HS-5 (cell line): Measurements from ENCODE around the gene SEC22A.

Experiments used
- DNase-seq: peaks from one replicate; pipeline ENCODE4 v3.0.0-alpha.2; 2012; ENCODE audit warnings: low read depth

The SEC22A gene

DNA sequence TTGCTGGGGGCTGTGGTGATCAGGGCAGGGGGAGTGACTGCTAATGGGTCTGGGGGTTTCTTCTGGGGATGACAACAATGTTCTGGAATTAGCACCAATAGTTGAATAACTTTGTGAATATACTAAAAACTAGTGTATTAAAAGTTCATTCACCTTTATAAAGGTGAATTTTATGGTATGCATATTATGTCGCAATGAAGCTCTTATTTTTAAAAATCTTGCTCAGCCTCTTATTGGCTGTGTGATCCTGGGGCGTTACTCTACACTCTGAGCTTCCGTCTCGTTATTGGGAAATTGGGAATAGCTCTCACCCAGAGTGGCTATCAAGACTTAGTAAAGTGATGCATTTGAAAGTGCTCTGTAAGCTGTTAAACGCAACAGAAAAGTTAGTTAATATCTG is 105.3 kb downstream of the SEC22A start:
- DNase-seq, result no peak

DNA sequence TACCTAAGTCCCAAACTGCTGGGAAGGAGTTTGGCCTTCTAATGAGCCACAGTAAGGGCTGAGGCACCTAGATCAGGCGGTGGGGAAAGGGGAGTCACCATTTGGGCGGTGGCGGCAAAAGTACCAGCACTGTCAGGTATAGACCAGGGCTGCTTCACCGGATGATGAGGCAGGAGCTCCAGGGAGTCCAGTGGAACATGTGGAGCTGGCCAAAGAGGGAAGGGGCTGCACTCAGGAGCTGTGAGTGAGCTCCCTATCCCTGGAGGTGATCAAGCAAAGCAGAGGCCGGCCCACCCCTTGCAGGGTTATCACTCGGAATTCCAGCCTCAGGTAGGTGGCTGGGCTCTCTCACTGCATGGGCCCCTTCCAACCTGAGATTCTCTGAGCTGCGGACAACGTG is 108.4 kb downstream of the SEC22A start:
- no peak for DNase-seq

DNA sequence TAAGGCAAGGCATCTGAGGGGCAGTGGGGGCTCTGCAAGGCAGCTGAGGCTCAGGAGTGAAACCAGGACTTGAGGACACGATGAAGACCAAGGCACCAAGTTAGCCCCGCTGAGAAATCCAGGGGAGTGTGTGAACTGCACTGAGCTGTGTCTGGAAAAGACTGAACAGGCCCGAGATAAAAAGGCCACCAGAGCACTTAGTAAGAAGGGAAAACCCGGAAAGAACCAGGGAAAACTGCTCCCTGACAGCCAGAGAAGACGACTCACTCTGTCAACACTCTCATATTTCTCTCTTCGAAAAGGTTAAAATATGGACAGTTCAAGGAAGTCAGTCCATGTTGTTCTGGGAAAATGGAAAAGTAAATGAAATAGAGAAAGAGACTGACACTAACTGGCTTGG is 109.0 kb downstream of the SEC22A start:
- no peak for DNase-seq

DNA sequence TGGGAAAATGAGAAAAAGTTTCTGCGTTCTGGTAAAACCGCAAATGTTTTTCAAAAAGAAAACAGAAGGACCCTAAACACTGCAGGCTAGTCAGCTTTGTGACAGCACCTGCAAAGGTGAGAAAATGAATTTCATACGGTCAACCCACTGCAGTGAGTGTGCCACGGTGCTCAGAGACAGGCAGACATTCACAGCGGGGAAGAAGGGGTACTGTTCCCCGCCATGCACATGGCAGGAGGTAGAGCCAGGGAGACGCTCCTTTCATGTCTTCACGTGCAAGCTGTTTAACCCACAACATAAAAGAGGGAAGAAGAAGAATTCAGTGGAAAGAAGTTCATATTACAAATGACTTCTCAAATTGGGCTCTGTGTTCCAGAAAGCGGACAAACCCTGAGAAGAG is 109.5 kb downstream of the SEC22A start:
- no peak for DNase-seq

DNA sequence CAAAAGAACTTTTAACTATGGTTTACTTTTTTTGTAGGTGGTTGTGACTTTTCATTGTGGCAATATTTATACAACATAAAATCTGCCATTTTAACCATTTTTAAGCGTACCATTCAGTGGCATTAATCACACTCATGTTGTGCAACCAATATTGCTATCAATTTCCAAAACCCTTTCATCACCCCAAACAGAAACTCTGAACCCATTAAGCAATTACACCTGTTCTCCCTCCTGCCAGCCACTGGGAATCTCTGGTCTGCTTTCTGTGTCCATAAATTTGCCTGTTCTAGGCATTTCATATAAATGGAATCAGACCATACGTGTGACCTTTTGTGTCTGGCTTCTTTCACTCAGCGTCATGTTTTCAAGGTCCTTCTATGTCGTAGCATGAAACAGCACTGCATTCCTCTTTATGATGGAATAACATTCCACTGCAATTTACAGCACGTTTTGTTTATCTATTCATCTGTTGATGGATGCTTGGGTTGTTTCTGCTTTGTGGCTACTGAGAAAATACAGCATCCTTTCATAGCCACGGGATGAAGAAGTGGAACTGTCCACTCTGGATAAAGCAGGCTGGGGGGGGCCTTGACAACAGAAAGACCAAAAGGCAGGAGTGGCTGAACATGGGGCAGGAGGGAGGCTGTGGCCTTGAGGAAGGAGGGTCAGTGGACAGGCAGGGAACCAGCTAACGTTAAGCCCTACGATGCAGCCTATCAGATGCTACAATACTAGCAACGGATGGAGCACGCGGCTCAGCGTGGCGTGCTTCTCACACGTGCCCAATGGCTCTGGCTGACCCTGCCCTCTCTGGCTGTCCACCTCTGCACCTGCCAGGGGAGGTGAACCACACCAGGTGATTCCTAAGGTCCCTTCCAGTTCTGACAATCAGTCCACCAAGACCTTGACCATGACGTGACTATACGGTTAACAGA is 110.9 kb downstream of the SEC22A start:
- no peak for DNase-seq

DNA sequence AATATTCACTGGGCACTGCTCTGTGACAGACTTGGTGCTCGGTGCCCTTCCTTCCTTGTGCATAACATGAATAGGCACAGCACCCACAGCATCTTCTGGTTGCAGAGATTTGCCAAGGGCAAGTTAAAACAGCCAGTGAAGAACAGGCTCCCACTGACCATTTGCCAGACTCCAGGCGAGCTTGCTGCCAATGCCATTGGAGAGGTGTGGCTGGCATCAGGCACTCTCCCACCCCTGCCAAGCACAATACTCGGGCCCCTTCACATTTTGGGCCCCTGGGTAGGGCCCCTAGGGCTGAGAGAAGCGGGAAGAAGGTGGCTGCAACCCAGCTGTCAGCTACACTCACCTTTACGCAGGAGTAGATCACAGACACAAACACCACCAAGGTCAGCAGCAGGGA is 112.1 kb downstream of the SEC22A start:
- DNase-seq, result no peak

DNA sequence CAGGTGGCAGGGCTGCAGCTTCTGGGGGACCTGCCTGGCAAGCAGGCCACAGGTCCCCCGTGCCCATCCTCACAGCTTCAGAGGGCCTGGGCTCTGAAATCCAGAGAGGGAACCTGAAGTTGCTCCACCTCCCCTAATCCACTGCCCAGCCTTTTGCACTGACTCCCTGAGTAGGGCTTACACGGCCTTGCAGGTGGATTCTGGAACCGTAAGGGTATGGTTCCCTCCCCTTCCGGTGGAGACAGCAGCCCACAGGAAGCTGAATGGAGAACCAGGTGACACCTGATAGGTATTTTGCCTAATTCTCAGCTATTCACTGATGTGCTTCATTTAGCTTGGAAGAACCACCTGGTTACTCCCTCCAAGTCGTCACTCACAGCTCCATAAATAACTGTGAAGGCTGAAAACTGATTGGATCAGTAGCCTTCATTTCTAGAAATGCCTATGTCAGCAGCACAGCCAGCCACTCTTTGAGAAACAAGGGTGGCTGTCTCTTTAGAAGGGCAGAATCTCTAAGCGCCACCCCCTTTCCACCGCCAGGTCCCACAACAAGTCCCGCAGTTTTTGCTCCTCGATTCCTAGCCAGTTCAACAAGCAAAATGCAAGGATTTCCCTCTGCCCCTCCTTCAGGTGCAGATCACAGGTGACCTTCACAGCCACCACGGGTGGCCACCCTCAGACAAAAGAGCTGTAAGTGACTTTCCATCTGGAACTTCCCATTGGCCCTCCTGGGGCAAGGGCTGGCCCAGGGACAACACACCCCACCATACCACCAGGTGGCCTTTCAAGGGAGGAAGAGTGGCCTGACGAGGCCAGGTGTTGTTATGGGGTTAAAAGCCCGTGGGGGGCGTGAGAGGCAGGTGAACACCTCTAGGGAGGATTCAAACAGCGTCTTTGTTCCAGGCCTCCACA is 112.9 kb downstream of the SEC22A start:
- DNase-seq, result no peak

DNA sequence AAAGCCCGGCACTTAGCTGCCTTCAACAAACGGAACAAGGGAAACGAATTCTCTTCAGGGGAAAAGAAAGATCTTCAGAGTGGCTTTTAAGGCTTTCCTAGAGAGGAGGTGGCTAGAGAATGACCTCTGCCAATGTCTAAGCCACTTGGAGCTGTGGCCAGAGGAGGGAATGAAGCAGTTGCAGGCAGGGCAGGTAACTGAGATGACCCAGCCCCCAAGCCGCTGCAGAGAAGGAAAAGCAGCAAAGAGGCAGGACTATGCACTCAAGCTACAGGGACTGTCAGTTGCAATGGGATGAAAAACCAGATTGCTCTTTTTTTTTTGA is 113.5 kb downstream of the SEC22A start:
- DNase-seq, result no peak

DNA sequence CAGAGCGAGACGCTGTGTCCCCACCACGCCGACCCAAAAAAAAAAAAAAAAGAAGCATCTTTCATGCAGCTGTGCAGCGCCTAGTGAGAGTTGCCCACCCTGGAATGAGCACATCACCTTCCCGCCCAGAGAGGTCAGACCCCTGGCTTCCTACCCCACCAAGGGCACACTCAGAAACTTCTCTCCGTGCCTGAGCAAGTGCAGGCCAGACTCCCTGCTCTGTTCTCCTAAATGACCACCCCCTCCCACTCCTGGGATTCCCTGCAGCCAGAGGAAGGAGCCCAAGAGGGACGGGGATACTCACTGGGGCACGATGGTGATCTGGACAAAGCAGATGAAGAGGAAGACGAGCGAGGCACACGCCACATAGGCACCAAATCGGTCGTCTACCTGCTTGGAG is 116.0 kb downstream of the SEC22A start:
- no peak for DNase-seq

DNA sequence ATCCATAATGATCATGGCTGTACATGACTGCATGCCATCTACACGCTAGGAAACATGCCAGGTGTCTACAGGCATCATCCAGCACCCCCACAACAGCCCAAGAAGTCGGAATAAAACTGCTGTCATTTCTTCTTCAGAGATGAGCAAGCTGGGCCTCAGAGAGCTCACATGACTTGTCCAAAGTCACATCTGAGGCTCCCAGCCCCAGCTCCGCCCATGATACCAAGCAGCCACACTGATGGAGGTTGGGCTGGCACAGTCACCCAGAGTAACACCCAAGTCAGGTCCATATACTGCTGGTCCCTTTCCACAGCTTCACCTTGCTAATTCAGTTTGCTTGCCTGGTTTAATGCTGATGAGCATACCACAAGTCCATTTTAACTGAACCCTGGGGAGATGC is 116.6 kb downstream of the SEC22A start:
- DNase-seq, result no peak

DNA sequence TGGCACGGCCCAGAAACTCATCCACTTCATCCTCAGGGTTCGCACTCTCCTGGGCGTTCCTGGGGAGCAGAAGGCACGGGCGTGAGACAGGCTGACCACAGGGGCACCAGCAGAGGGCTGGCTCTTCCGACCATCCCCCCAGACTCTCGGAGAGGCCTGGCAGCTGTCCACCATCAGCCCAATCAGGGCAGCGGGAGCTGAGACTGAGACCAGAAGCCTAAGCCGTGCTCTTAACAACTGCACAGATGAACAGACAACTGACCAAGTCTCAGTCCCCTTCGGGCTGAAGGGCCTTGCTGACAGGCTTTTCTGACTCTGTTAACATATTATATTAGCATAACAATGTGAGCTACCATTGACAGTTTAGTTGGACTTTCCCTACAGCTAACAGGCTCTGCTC is 118.0 kb downstream of the SEC22A start:
- no peak for DNase-seq

DNA sequence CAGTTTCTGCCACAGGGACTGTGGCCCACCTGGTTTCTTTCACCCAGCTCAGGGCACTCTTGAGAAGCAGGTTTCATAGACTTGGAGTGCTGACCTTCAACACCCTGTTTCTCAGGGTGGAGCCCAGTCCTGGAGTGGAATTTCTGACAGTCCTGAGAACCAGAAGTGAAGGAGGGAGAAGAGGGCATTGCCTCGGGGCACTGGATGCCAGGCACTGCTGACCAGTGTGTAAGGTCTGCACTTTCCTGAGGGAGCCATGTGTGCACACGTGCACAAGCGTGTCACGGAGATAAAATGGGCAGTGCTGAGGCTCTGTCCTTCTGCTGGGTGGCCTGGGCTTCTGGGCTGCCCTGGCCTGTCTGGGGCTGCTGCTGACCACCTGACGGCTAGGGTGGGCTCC is 118.5 kb downstream of the SEC22A start:
- no peak for DNase-seq

DNA sequence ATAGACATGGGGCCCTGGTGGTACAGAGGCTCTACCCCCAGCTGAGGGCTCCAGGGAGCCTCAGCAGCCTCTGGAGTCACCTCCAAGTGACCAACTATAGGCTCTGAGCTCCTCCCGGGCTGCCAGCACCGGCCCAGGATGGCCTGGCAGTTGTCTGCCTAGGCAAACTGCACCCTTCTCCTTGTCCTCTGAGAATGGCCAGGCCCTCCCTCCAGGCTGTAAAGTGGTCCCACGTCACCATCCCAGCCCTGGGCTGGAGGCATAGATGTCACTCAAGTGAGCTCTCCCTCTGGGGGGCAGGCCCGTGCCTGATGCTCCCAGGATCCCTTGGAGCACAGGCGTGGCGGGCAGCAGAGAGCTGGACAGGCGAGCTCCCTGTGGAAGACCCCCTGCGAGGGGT is 120.1 kb downstream of the SEC22A start:
- no peak for DNase-seq

DNA sequence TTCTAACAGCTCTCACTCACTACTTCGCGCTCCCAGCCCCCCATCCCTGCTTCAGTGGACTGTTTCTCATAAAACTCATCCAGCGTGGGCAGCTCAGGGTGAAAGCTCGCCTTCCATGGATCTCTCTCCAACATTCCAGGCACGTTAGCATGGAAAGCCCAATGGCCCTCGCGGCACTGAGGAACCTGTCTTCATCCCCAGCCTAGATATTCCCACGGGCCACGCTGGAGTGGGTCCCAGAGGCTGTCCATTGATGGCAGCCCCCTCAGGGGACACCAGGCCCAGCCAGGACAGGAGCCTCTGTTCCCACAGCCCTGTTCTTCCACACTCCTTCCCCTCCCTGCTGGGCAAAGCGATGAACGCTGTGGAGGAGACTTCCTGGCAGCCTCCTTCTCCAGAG is 121.1 kb downstream of the SEC22A start:
- no peak for DNase-seq
